GM18907 (cell line): ENCODE data around the gene RPS6KL1.
"Not testable (repeated sequence)": the region's sequence is repeated elsewhere in the genome, so short reads cannot be mapped to it uniquely, and the experiment has no call there.

Experiments
- ATAC-seq: cut with Tn5 transposase; IDR thresholded peaks from one replicate; pipeline ENCODE4 v1.9.1; 2021; ENCODE audit warnings: mild to moderate bottlenecking, moderate library complexity; ENCODE audit not compliant: unreplicated experiment

RPS6KL1 gene

GRCh38 chr14:74937171-74937570 is 14.1 kb upstream of the RPS6KL1 start:
- no peak for ATAC-seq

- ATAC-seq, result no peak
Observed at GRCh38 chr14:74936731-74937130, 13.7 kb upstream of the RPS6KL1 start.

GRCh38 chr14:74936151-74936550 is 13.1 kb upstream of the RPS6KL1 start:
- no peak for ATAC-seq

GRCh38 chr14:74935360-74935680 is 12.3 kb upstream of the RPS6KL1 start:
- no peak for ATAC-seq

- no peak for ATAC-seq
Observed at GRCh38 chr14:74934476-74935359, 11.7 kb upstream of the RPS6KL1 start.

GRCh38 chr14:74934041-74934440 is 11.0 kb upstream of the RPS6KL1 start:
- ATAC-seq, result no peak

- ATAC-seq, result not testable (repeated sequence)
Observed at GRCh38 chr14:74932936-74933335, 9.9 kb upstream of the RPS6KL1 start.

- no peak for ATAC-seq
Observed at GRCh38 chr14:74932401-74932901, 9.4 kb upstream of the RPS6KL1 start.

GRCh38 chr14:74931744-74932143 is 8.7 kb upstream of the RPS6KL1 start:
- not testable (repeated sequence) for ATAC-seq

GRCh38 chr14:74929242-74929641 is 6.2 kb upstream of the RPS6KL1 start:
- no peak for ATAC-seq

GRCh38 chr14:74927225-74927624 is 4.2 kb upstream of the RPS6KL1 start:
- ATAC-seq, result no peak

- ATAC-seq, result no peak
Observed at GRCh38 chr14:74924061-74924460, 1.0 kb upstream of the RPS6KL1 start.

- ATAC-seq, result no peak
Observed at GRCh38 chr14:74921987-74922751, 891 bp downstream of the RPS6KL1 start.

GRCh38 chr14:74921053-74921620 is 1.9 kb downstream of the RPS6KL1 start:
- ATAC-seq, result no peak

- ATAC-seq, result no peak
Observed at GRCh38 chr14:74920281-74920680, 2.8 kb downstream of the RPS6KL1 start.

GRCh38 chr14:74919421-74920165 is 3.5 kb downstream of the RPS6KL1 start:
- no peak for ATAC-seq

GRCh38 chr14:74918380-74918779 is 4.7 kb downstream of the RPS6KL1 start:
- ATAC-seq, result no peak

- ATAC-seq, result no peak
Observed at GRCh38 chr14:74917646-74918081, 5.4 kb downstream of the RPS6KL1 start.

- ATAC-seq, result no peak
Observed at GRCh38 chr14:74917178-74917543, 5.9 kb downstream of the RPS6KL1 start.

- ATAC-seq, result no peak
Observed at GRCh38 chr14:74915826-74916225, 7.2 kb downstream of the RPS6KL1 start.

- no peak for ATAC-seq
Observed at GRCh38 chr14:74915426-74915825, 7.6 kb downstream of the RPS6KL1 start.
